ENCODE results near the gene FZD10. TPM values are rescaled to one million over a fixed set of nuclear protein-coding genes. Genes with fewer than 3 reads are reported as not detected.

The FZD10 gene
- total RNA-seq, 1 experiment from 2014 or later: not detected

DNA sequence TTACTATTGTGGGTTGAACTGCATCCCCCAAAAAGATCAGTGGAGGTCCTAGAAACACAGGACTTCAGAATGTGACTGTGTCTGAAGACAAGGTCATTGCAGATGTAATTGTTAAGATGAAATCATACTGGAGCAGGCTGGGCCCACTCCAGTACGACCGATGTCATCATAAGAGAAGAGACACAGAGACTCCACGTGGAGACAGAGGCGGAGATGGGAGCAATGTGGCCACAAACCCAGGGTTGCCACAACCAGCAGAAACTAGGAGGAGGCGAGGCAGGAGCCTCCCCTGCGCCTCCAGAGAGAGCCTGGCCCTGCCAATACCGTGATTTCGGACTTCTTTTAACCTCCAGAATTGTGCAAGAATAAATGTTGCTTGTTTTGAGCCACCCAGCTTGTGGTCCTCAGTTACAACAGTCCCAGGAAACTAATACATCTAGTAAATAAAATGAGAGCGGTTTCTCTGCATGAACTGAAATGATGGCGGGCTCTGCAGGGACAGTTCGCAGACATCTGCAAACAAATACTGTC lies 25.7 kb upstream of the FZD10 start:
- TF ChIP-seq, protein P1, sequence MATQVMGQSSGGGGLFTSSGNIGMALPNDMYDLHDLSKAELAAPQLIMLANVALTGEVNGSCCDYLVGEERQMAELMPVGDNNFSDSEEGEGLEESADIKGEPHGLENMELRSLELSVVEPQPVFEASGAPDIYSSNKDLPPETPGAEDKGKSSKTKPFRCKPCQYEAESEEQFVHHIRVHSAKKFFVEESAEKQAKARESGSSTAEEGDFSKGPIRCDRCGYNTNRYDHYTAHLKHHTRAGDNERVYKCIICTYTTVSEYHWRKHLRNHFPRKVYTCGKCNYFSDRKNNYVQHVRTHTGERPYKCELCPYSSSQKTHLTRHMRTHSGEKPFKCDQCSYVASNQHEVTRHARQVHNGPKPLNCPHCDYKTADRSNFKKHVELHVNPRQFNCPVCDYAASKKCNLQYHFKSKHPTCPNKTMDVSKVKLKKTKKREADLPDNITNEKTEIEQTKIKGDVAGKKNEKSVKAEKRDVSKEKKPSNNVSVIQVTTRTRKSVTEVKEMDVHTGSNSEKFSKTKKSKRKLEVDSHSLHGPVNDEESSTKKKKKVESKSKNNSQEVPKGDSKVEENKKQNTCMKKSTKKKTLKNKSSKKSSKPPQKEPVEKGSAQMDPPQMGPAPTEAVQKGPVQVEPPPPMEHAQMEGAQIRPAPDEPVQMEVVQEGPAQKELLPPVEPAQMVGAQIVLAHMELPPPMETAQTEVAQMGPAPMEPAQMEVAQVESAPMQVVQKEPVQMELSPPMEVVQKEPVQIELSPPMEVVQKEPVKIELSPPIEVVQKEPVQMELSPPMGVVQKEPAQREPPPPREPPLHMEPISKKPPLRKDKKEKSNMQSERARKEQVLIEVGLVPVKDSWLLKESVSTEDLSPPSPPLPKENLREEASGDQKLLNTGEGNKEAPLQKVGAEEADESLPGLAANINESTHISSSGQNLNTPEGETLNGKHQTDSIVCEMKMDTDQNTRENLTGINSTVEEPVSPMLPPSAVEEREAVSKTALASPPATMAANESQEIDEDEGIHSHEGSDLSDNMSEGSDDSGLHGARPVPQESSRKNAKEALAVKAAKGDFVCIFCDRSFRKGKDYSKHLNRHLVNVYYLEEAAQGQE (IDR thresholded peaks at IDR 0.05; ENCODE audit: insufficient read depth in 1 of 2, low read depth in 2 of 2, low read length in 1 of 2): no peak
- no peak for TF ChIP-seq SIN3A (IDR thresholded peaks at IDR 0.05; ENCODE audit: borderline replicate concordance, insufficient read depth, low read depth, low read length)
- no peak for TF ChIP-seq POLR2AphosphoS5 (IDR thresholded peaks at IDR 0.05; ENCODE audit: low read depth, low read length)
- TF ChIP-seq TCF7L2 (IDR thresholded peaks at IDR 0.05; ENCODE audit: low read depth, low read length): no peak
- TF ChIP-seq, protein P2, sequence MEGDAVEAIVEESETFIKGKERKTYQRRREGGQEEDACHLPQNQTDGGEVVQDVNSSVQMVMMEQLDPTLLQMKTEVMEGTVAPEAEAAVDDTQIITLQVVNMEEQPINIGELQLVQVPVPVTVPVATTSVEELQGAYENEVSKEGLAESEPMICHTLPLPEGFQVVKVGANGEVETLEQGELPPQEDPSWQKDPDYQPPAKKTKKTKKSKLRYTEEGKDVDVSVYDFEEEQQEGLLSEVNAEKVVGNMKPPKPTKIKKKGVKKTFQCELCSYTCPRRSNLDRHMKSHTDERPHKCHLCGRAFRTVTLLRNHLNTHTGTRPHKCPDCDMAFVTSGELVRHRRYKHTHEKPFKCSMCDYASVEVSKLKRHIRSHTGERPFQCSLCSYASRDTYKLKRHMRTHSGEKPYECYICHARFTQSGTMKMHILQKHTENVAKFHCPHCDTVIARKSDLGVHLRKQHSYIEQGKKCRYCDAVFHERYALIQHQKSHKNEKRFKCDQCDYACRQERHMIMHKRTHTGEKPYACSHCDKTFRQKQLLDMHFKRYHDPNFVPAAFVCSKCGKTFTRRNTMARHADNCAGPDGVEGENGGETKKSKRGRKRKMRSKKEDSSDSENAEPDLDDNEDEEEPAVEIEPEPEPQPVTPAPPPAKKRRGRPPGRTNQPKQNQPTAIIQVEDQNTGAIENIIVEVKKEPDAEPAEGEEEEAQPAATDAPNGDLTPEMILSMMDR (IDR thresholded peaks at IDR 0.05): no peak
- Histone ChIP-seq H3K4me1 (ENCODE audit: control insufficient read depth, insufficient read depth, low read length) (no peaks in the 10 kb centered on the region), H3K27ac (ENCODE audit: low read length) (no peak overlapping the region), H3K4me3 (ENCODE audit: low read depth in 2 of 2, low read length in 2 of 2) (no peak overlapping the region), H3K27me3 (ENCODE audit: control insufficient read depth, insufficient read depth, low read length) (no peaks in the 10 kb centered on the region; the same call in 1 of the 2 replicates), H3K36me3 (ENCODE audit: control insufficient read depth, insufficient read depth, low read length) (no peaks in the 10 kb centered on the region), H3K9me3 (ENCODE audit: control insufficient read depth, insufficient read depth, low read depth, low read length) (no peaks in the 10 kb centered on the region)
- no peak for ATAC-seq
- ChIA-PET CTCF (no interaction called here), POLR2A (no interaction called here)
- in situ Hi-C loops (cut with HindIII; ENCODE audit: low pct_unique_long_range_greater_than_20kb, low sequenced_read_pairs): no loop called here
- no TSS peak for BruUV-seq (replicated peaks)
- DNase-seq (ENCODE audit: low read depth, low spot score): no peak
- intact Hi-C loops (cut with micrococcal nuclease; ENCODE audit: unreplicated experiment): no loop called here

DNA sequence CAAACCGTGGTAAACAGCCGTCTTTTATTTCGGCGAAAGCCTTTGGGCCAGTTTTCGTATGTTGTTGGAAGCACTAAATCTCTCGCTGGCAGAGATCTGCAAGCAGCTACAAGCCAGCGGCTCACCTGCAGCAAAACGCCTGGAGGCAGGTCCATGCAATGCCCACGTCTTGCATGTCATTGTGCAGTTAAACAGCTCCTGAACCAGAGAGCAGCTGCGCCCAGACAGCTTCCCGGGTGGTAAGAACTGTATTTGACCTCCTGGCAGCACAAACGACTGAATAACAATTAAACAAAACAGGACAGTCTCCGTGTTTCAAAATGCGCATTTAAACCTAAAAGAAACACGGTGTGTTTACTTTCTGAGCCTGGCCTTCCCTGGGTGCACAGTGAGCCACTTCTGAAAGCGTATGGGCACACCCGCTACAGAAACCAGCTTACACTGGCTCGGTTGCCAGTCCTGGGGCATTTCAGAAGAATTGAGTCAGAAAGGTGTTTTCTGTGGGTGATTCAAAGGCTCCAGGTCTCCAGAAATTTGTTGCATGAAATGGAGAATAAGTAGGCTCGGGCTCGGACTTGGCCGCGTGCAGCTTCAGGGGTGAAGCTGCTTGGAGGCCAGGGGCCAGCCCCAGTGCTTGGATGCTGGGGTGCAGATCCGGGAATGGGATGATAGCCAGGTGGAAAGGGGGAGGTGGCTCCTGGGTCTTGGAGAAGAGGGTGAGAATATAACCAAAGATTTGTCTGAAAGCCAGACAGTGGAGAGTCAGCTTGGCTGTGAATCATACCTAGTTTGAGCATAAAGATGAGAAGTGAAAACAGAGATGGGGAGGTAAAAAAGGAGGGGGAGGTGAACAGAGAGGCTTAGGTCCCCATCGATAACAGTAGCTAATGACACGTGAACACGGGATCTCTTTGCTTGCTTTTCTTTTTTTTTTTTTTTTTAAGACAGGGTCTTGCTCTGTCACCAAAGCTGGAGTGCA lies 24.9 kb upstream of the FZD10 start:
- Histone ChIP-seq H3K27ac (ENCODE audit: low read length) (no peak overlapping the region), H3K9me3 (ENCODE audit: control insufficient read depth, insufficient read depth, low read depth, low read length) (no peaks in the 10 kb centered on the region), H3K4me3 (ENCODE audit: low read depth in 2 of 2, low read length in 2 of 2) (no peak overlapping the region), H3K36me3 (ENCODE audit: control insufficient read depth, insufficient read depth, low read length) (no peaks in the 10 kb centered on the region), H3K27me3 (ENCODE audit: control insufficient read depth, insufficient read depth, low read length) (no peaks in the 10 kb centered on the region; the same call in 1 of the 2 replicates), H3K4me1 (ENCODE audit: control insufficient read depth, insufficient read depth, low read length) (no peaks in the 10 kb centered on the region)
- TF ChIP-seq, protein P1 (IDR thresholded peaks at IDR 0.05; ENCODE audit: insufficient read depth in 1 of 2, low read depth in 2 of 2, low read length in 1 of 2): no peak
- TF ChIP-seq TCF7L2 (IDR thresholded peaks at IDR 0.05; ENCODE audit: low read depth, low read length) (no peak), SIN3A (IDR thresholded peaks at IDR 0.05; ENCODE audit: borderline replicate concordance, insufficient read depth, low read depth, low read length) (no peak), POLR2AphosphoS5 (IDR thresholded peaks at IDR 0.05; ENCODE audit: low read depth, low read length) (no peak)
- TF ChIP-seq, protein P2 (IDR thresholded peaks at IDR 0.05): no peak
- ATAC-seq: no peak
- BruUV-seq (replicated peaks): no TSS peak
- in situ Hi-C loops (cut with HindIII; ENCODE audit: low pct_unique_long_range_greater_than_20kb, low sequenced_read_pairs) (no loop called here), intact Hi-C loops (cut with micrococcal nuclease; ENCODE audit: unreplicated experiment) (no loop called here)
- ChIA-PET CTCF (no interaction called here), POLR2A (no interaction called here)
- no peak for DNase-seq (ENCODE audit: low read depth, low spot score)
